Muscle layer of colon (tissue), 2 donors: ENCODE data around the gene UBE2B.
"Not testable (repeated sequence)": the region's sequence is repeated elsewhere in the genome, so short reads cannot be mapped to it uniquely, and the experiment has no call there.

Experiments
- H3K27ac ChIP-seq: one replicate; pipeline ENCODE4 v1.7.0; 2013; ENCODE audit warnings: low read depth, mild to moderate bottlenecking, low read length, moderate library complexity
- H3K27me3 ChIP-seq, 2 donors: one replicate each; pipeline ENCODE4 v1.7.0; 2013; ENCODE audit warnings: low read length in 2 of 2, mild to moderate bottlenecking in 2 of 2; ENCODE audit not compliant: insufficient read depth in 2 of 2, control insufficient read depth in 1 of 2
- H3K36me3 ChIP-seq: one replicate; pipeline ENCODE4 v1.7.0; 2013; ENCODE audit warnings: mild to moderate bottlenecking, low read length; ENCODE audit not compliant: insufficient read depth
- H3K4me1 ChIP-seq: one replicate; pipeline ENCODE4 v1.7.0; 2013; ENCODE audit warnings: mild to moderate bottlenecking, low read length; ENCODE audit not compliant: insufficient read depth
- H3K4me3 ChIP-seq, 2 donors: one replicate each; pipeline ENCODE4 v1.7.0; 2013; ENCODE audit warnings: low read length in 2 of 2, low read depth in 1 of 2, mild to moderate bottlenecking in 1 of 2, moderate library complexity in 1 of 2
- H3K9ac ChIP-seq: one replicate; pipeline ENCODE4 v1.7.0; 2013; ENCODE audit warnings: low read length
- H3K9me3 ChIP-seq: one replicate; pipeline ENCODE4 v1.7.0; 2013; ENCODE audit warnings: mild to moderate bottlenecking, low read length
- donor health status: abdominal sarcoma.
- donor health status: Adenocarcinoma of cecum.

The UBE2B gene

GRCh38 chr5:134403951-134404350, 32.6 kb downstream of the UBE2B start:
- H3K27me3 ChIP-seq: no peaks in the 10 kb centered on the region
- no peak overlapping the region for H3K27ac ChIP-seq
- no peak overlapping the region for H3K4me3 ChIP-seq
- no peaks in the 10 kb centered on the region for H3K4me1 ChIP-seq
- no peaks in the 10 kb centered on the region for H3K9me3 ChIP-seq
- peaks cover 9% of the 10 kb centered on the region for H3K36me3 ChIP-seq
- H3K9ac ChIP-seq: no peak overlapping the region

GRCh38 chr5:134406390-134406789, 35.0 kb downstream of the UBE2B start:
- H3K4me1 ChIP-seq: peaks cover 10% of the 10 kb centered on the region
- H3K27me3 ChIP-seq: no peaks in the 10 kb centered on the region
- H3K36me3 ChIP-seq: peaks cover 9% of the 10 kb centered on the region
- H3K27ac ChIP-seq: no peak overlapping the region
- no peak overlapping the region for H3K4me3 ChIP-seq
- H3K9me3 ChIP-seq: no peaks in the 10 kb centered on the region
- H3K9ac ChIP-seq: no peak overlapping the region

- Histone ChIP-seq H3K9me3 (no peaks in the 10 kb centered on the region), H3K4me1 (peaks cover 20% of the 10 kb centered on the region), H3K4me3 (no peak overlapping the region), H3K27me3 (no peaks in the 10 kb centered on the region), H3K9ac (no peak overlapping the region), H3K27ac (no peak overlapping the region), H3K36me3 (peaks cover 5% of the 10 kb centered on the region)
Measured at GRCh38 chr5:134409321-134409720, 38.0 kb downstream of the UBE2B start.

GRCh38 chr5:134410822-134411221, 39.5 kb downstream of the UBE2B start:
- peaks cover 20% of the 10 kb centered on the region for H3K4me1 ChIP-seq
- H3K9me3 ChIP-seq: no peaks in the 10 kb centered on the region
- peak overlapping the region; percentile 61 for H3K27ac ChIP-seq
- peak overlapping the region; percentile 92 to 97 for H3K4me3 ChIP-seq
- no peaks in the 10 kb centered on the region for H3K27me3 ChIP-seq
- no peak overlapping the region for H3K9ac ChIP-seq
- H3K36me3 ChIP-seq: peaks cover under 1% of the 10 kb centered on the region

DNA sequence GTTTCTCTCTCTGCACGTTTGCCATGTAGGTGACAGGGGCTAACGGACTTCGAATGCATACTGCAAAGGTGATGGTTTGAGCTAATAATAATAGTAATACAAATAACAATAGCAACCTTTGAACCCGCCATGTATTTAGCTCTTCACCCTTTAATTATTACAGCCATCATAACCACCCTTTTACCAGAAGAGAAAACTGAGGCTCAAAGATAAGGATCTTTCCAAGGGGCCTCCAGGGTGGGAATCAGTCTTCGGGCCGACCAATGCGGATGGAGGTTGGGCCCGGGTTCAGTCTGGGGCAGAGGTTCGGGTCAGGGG, 39.8 kb downstream of the UBE2B start:
- Histone ChIP-seq H3K4me1 (peaks cover 20% of the 10 kb centered on the region), H3K9me3 (no peaks in the 10 kb centered on the region), H3K9ac (no peak overlapping the region), H3K4me3 (peak overlapping the region; percentile 92 to 97), H3K27ac (peak overlapping the region; percentile 61), H3K36me3 (no peaks in the 10 kb centered on the region), H3K27me3 (no peaks in the 10 kb centered on the region)

DNA sequence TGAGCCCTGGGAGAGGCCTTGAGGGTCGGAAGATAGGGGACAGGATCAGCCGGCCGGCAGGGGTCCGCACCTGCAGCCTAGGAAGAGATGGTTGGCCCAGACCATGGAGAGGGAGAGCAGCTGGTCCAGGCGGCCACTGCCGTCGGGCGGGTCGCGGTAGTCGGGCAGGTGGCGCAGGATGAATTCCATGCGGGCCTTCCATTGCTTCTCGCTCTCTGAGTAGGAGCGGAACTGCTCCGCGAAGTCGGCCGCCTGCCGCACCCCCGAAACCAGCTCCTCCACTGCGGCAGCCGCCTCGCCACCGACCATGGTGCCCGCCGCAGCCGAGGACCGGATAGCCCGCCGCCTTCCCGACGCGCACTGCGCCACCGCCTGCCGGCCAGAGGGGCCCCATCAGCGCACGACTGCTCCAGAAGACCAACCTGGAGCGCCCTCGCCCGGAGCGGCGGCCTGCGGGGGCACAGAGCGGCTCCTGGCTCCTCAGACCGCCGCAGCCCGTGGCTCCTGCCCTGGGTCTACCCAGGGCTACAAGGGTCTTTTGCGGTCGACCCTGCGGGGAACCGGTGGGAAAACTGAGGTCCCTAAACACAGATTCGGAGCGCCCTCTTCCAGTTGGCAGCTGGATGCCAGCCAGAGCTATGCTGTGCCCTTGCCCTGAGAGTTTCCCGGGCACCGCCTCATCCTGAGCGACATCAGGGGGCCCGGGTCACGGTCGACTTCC, 40.3 kb downstream of the UBE2B start, which contains the start of gene CDKN2AIPNL:
Gene CDKN2AIPNL (minus strand): TSS at position 336 of the 721 bp plus-strand sequence. CDS start 27 bp downstream, at position 309.
- Histone ChIP-seq H3K9ac (peak within 1 kb of the TSS; percentile 38), H3K4me1 (peaks cover 20% of the 10 kb centered on the region), H3K27ac (peak within 1 kb of the TSS; percentile 61)

GRCh38 chr5:134413046-134413445, 41.7 kb downstream of the UBE2B start:
- H3K9ac ChIP-seq: no peak overlapping the region
- no peaks in the 10 kb centered on the region for H3K9me3 ChIP-seq
- no peaks in the 10 kb centered on the region for H3K27me3 ChIP-seq
- H3K4me3 ChIP-seq: peak overlapping the region in 1 of 2 donors; percentile 97
- H3K4me1 ChIP-seq: peaks cover 20% of the 10 kb centered on the region
- no peak overlapping the region for H3K27ac ChIP-seq
- H3K36me3 ChIP-seq: no peaks in the 10 kb centered on the region

More for the DNA sequence above, 40.3 kb downstream of the UBE2B start, which contains the start of gene CDKN2AIPNL:
- Histone ChIP-seq H3K4me3 (peak within 1 kb of the TSS; percentile 92 to 97), H3K27me3 (no peaks in the 10 kb centered on the region), H3K9me3 (no peaks in the 10 kb centered on the region), H3K36me3 (no peaks in the 10 kb centered on the region)

- Histone ChIP-seq H3K27ac (no peak overlapping the region), H3K27me3 (no peaks in the 10 kb centered on the region), H3K9me3 (peaks cover 4% of the 10 kb centered on the region), H3K4me1 (peaks cover 2% of the 10 kb centered on the region), H3K9ac (no peak overlapping the region), H3K36me3 (no peaks in the 10 kb centered on the region), H3K4me3 (no peak overlapping the region)
Measured at GRCh38 chr5:134417707-134418106, 46.3 kb downstream of the UBE2B start.

- Histone ChIP-seq H3K9ac (no peak overlapping the region), H3K36me3 (no peaks in the 10 kb centered on the region), H3K9me3 (peaks cover 4% of the 10 kb centered on the region), H3K4me1 (no peaks in the 10 kb centered on the region), H3K4me3 (no peak overlapping the region), H3K27ac (no peak overlapping the region), H3K27me3 (no peaks in the 10 kb centered on the region)
Measured at GRCh38 chr5:134418958-134419357, 47.6 kb downstream of the UBE2B start.

- H3K4me3 ChIP-seq: no peak overlapping the region
- H3K27ac ChIP-seq: no peak overlapping the region
- no peaks in the 10 kb centered on the region for H3K27me3 ChIP-seq
- H3K4me1 ChIP-seq: no peaks in the 10 kb centered on the region
- no peak overlapping the region for H3K9ac ChIP-seq
- H3K9me3 ChIP-seq: peaks cover 4% of the 10 kb centered on the region
- no peaks in the 10 kb centered on the region for H3K36me3 ChIP-seq
Measured at GRCh38 chr5:134420343-134420742, 49.0 kb downstream of the UBE2B start.

- not testable (repeated sequence) for H3K9ac ChIP-seq, H3K9me3 ChIP-seq, H3K4me3 ChIP-seq, H3K36me3 ChIP-seq, H3K4me1 ChIP-seq, H3K27me3 ChIP-seq, H3K27ac ChIP-seq
Measured at GRCh38 chr5:134421038-134421437, 49.7 kb downstream of the UBE2B start.

DNA sequence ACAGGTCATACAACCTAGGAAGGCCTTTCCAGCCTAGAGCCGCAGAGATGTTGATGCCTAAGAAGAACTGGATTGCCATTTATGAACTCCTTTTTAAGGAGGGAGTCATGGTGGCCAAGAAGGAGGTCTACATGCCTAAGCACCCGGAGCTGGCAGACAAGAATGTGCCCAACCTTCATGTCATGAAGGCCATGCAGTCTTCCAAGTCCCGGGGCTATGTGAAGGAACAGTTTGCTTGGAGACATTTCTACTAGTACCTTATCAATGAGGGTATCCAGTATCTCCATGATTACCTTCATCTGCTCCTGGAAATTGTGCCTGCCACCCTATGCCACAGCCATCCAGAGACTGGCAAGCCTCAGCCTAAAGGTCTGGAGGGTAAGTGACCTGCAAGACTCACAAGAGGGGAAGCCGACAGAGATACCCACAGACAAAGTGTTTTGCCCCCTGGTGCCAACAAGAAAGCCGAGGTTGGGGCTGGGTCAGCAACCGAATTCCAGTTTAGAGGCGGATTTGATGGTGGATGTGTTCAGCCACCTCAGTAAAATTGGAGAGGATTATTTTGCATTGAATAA, 51.5 kb downstream of the UBE2B start:
- Histone ChIP-seq H3K4me1 (no peaks in the 10 kb centered on the region), H3K9me3 (peaks cover 4% of the 10 kb centered on the region), H3K36me3 (no peaks in the 10 kb centered on the region), H3K4me3 (no peak overlapping the region), H3K27me3 (no peaks in the 10 kb centered on the region), H3K9ac (no peak overlapping the region), H3K27ac (no peak overlapping the region)
